Calu3 (cell line): Measurements from ENCODE around the gene SND1. TPM values are rescaled to one million over a fixed set of nuclear protein-coding genes. Genes with fewer than 3 reads are reported as not detected.

Source experiments
- BruUV-seq: library from RNA; stranded (reverse); fragments of 400-500 nt; replicated peaks from 2 replicates; lab custom pipeline; 2021; lab: Mats Ljungman, UMichigan
- CTCF ChIA-PET: fragments of 300-600 bp; sonication (Branson Sonifier 250); formaldehyde crosslinking; loops from one replicate; lab custom pipeline; 2022; ENCODE audit warnings: antibody characterized with exemption; lab: Charles Lee
- DNase-seq: peaks from one replicate; pipeline ENCODE4 v3.0.0; 2022
- H3K27ac Mint-ChIP-seq: one replicate; pipeline ENCODE4 v1.8.0; 2022; ENCODE audit warnings: mixed read lengths; ENCODE audit not compliant: unreplicated experiment
- H3K27me3 Mint-ChIP-seq: one replicate; pipeline ENCODE4 v1.8.0; 2022; ENCODE audit warnings: mixed read lengths; ENCODE audit not compliant: unreplicated experiment
- H3K36me3 Mint-ChIP-seq: one replicate; pipeline ENCODE4 v1.8.0; 2022; ENCODE audit warnings: mild to moderate bottlenecking, moderate library complexity, mixed read lengths; ENCODE audit not compliant: insufficient read depth, unreplicated experiment
- H3K4me1 Mint-ChIP-seq: one replicate; pipeline ENCODE4 v1.8.0; 2022; ENCODE audit warnings: mild to moderate bottlenecking, low read depth, mixed read lengths; ENCODE audit not compliant: unreplicated experiment
- H3K4me3 Mint-ChIP-seq: one replicate; pipeline ENCODE4 v1.8.0; 2022; ENCODE audit warnings: mild to moderate bottlenecking, low read depth, moderate library complexity, mixed read lengths; ENCODE audit not compliant: unreplicated experiment
- H3K9me3 Mint-ChIP-seq: one replicate; pipeline ENCODE4 v1.8.0; 2022; ENCODE audit warnings: low read depth, mixed read lengths; ENCODE audit not compliant: unreplicated experiment
- intact Hi-C: fragments of 100-400 bp; cut with micrococcal nuclease; formaldehyde crosslinking; loops from one replicate; pipeline ENCODE4 v1.10.0; 2022; ENCODE audit not compliant: unreplicated experiment
- total RNA-seq: library from RNA; stranded (reverse); gene quantifications from 2 replicates; pipeline ENCODE4 v1.2.3, GENCODE V29; 2022
- TF ChIP-seq, protein P1 (sequence below): fragments of 200-600 bp; IDR thresholded peaks from one replicate; pipeline ENCODE4 v1.8.0; 2022; ENCODE audit warnings: antibody characterized with exemption; ENCODE audit not compliant: unreplicated experiment

The SND1 gene
- total RNA-seq, 1 experiment from 2014 or later: 205 TPM

DNA sequence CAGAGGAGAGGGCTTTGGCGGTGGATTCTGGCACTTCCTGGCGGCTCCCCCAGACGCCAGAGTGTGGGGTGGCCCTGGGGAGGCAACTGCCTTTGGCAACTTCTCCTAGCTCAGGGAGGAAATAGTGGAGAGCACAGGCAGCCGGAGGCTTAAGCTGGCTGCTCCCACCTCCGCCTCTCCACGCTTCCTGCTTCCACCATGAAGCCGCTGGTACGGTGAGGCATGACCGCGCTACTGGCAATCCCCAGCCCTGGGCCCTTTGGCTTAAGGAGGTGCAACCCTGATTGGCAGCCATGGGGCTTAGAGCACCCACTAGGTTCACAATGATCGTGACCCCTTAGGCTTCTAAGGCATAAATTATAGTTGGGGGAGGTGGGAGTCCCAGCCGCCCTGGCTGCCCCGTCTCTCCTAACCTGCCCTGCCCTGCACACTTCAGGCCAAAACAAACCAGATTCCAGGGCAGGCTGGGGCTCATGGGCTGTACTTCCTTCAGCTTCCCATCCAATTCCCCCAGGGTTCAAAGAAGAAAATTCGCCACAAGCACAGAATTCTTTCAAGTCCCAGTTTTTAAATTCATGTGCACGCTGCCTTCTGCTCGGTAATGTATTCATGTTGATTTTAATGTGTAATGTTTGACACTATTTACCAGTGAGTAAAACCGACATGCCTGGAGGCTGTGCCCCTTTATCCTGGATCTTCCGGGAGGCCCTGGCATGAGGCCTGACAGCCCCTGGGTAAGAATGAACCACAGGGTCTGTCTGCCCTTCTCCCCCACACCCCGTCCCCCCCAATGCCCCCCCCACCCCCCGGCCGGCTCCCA, 469.9 kb downstream of the SND1 start:
- TF ChIP-seq, protein P1, sequence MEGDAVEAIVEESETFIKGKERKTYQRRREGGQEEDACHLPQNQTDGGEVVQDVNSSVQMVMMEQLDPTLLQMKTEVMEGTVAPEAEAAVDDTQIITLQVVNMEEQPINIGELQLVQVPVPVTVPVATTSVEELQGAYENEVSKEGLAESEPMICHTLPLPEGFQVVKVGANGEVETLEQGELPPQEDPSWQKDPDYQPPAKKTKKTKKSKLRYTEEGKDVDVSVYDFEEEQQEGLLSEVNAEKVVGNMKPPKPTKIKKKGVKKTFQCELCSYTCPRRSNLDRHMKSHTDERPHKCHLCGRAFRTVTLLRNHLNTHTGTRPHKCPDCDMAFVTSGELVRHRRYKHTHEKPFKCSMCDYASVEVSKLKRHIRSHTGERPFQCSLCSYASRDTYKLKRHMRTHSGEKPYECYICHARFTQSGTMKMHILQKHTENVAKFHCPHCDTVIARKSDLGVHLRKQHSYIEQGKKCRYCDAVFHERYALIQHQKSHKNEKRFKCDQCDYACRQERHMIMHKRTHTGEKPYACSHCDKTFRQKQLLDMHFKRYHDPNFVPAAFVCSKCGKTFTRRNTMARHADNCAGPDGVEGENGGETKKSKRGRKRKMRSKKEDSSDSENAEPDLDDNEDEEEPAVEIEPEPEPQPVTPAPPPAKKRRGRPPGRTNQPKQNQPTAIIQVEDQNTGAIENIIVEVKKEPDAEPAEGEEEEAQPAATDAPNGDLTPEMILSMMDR: no peak
- Mint-ChIP-seq H3K9me3 (no peaks in the 10 kb centered on the region), H3K27ac (no peak overlapping the region), H3K27me3 (peaks cover 41% of the 10 kb centered on the region), H3K36me3 (no peaks in the 10 kb centered on the region), H3K4me3 (no peak overlapping the region), H3K4me1 (no peaks in the 10 kb centered on the region)
- intact Hi-C loops: no loop called here
- CTCF ChIA-PET: interaction anchor here (0.6 kb wide), 2 partner anchors 128 to 628 kb away, joined by 3 to 5 read pairs; no protein-coding TSS in a partner anchor
- no peak for DNase-seq
- BruUV-seq: no TSS peak

DNA sequence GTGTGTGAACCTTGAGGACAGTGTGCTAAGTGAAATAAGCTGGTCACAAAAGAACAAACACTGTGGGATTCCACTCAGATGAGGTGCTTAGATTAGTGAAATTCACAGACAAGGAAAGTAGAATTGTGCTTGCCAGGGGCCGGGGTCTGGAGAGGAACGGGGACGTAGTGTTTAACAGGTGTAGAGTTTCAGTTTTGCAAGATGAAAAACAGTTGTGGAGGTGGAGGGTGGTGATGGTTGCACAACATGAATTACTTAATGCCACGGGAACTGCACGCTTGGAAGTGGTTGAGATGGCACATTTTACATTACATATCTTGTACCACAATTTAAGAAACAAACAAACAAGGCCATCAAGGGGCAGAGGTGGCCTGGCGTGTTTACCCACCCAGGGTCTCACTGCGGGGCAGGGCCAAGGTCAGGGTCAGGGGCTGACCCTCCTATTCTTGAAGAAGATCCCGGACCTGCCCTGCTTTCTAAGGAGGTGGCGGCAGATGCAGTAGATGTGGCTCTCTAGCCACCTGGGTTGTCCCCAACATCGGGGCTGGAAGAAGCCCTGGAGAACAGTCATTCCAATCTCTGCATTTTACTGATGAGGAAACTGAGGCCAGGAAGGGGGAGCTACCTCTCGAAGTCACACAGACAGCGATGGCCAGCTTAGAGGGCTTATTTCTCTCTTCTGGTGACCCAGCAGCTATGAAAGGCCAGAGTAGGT, 470.7 kb downstream of the SND1 start:
- no TSS peak for BruUV-seq
- DNase-seq: no peak
- CTCF ChIA-PET: interaction anchor here (0.6 kb wide), 2 partner anchors 127 to 629 kb away, joined by 3 to 5 read pairs; no protein-coding TSS in a partner anchor
- H3K27me3 Mint-ChIP-seq: peaks cover 34% of the 10 kb centered on the region
- no peaks in the 10 kb centered on the region for H3K9me3 Mint-ChIP-seq
- H3K4me3 Mint-ChIP-seq: no peak overlapping the region
- TF ChIP-seq, protein P1: no peak
- no peaks in the 10 kb centered on the region for H3K4me1 Mint-ChIP-seq
- no peak overlapping the region for H3K27ac Mint-ChIP-seq
- intact Hi-C loops: no loop called here
- H3K36me3 Mint-ChIP-seq: no peaks in the 10 kb centered on the region

DNA sequence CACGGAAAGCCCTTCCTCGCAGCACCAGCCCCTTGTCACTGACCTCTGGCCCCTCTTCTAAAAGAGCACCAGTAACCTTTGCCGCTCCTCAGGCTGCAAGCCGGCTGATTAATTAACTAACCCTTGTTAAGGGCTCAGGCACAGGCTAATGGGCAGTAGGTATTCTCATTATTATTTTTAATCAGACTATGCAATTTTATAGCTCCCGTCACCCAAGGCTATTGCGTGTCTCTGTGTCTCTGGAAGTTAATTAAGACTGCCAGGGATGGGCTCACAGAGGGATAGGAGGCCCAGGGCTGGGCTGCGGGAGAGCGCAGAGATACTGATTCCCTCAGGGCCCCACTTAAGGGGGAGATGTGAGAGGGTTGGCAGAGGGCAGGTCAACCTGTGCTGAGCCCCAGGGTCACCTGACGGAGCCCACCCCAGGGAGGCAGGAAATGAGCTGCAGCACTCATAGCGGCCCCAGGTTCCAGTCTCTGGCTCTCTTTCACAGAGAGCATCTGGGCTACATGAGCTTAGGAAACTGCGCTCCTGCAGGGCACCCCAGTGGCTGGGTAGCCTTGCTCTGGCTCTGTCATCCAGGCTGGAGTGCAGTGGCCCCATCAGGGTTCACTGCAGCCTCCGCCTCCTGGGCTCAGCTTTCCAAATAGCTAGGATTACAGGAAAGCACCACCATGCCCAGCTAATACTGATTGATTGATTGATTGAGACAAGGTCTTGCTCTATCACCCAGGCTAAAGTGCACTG, 471.5 kb downstream of the SND1 start:
- Mint-ChIP-seq H3K36me3 (no peaks in the 10 kb centered on the region), H3K4me1 (no peaks in the 10 kb centered on the region), H3K9me3 (no peaks in the 10 kb centered on the region), H3K4me3 (no peak overlapping the region), H3K27me3 (peaks cover 27% of the 10 kb centered on the region), H3K27ac (no peak overlapping the region)
- TF ChIP-seq, protein P1: no peak
- intact Hi-C loops: no loop called here
- CTCF ChIA-PET: no interaction called here
- no TSS peak for BruUV-seq
- DNase-seq: no peak

DNA sequence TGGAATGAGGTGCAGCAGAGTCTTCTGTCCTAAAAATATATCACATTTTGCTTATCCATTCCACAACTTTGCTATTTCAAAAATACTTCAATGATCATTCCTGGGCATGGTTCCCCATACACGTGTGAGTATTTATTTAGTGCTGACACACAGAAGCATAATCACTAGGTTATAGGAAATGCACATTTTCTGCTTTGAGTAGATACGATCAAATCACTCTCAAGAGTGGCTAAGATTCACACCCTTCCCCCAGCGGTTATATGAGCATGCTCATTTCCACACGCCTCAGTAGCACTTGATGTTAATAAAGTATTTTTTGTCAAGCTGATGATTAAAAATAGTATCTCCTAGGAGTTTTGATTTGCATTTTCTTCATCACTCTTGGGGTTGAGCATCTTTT, 472.8 kb downstream of the SND1 start:
- Mint-ChIP-seq H3K9me3 (no peaks in the 10 kb centered on the region), H3K4me3 (no peak overlapping the region), H3K36me3 (no peaks in the 10 kb centered on the region), H3K4me1 (no peaks in the 10 kb centered on the region), H3K27ac (no peak overlapping the region), H3K27me3 (peaks cover 21% of the 10 kb centered on the region)
- DNase-seq: no peak
- TF ChIP-seq, protein P1: no peak
- CTCF ChIA-PET: no interaction called here
- intact Hi-C loops: no loop called here
- no TSS peak for BruUV-seq
